Pancreas (tissue), 10 donors: Measurements from ENCODE around the gene LUC7L2. TPM values are rescaled to one million over a fixed set of nuclear protein-coding genes. Genes with fewer than 3 reads are reported as not detected.

Experiments used
- ATAC-seq, 4 donors: fragments of 200-7000 bp; cut with Tn5 transposase; one replicate each; pipeline versions ENCODE4 v1.8.0 to v1.9.1; 2020; ENCODE audit warnings: mild to moderate bottlenecking in 4 of 4, moderate library complexity in 4 of 4
- DNase-seq, 6 donors: peaks; one replicate each; pipeline ENCODE4 v3.0.0-alpha.2; 2020
- FAIRE-seq: peaks from 2 replicates; lab custom pipeline; 2012; peaks lifted over from hg19 to GRCh38; lab: Jason Lieb, UNC
- H3K27ac ChIP-seq, 4 donors: fragments of 200-600 bp; sonication (generic); 1 replicate in 3 of 4; 2 replicates in 1 of 4; pipeline versions ENCODE4 v1.5.0 to v1.8.0; 2020
- H3K27me3 ChIP-seq, 4 donors: fragments of 200-600 bp; one replicate each; pipeline ENCODE4 v1.8.0; 2021
- H3K36me3 ChIP-seq, 3 donors: fragments of 200-600 bp; sonication (generic) in 1 of 3; one replicate each; pipeline versions ENCODE4 v1.5.0 to v1.8.0; 2020 to 2021
- H3K4me1 ChIP-seq, 3 donors: fragments of 200-600 bp; one replicate each; pipeline ENCODE4 v1.8.0; 2021
- H3K4me3 ChIP-seq, 4 donors: fragments of 200-600 bp; sonication (generic) in 2 of 4; one replicate each; pipeline versions ENCODE4 v1.5.0 to v1.8.0; 2020 to 2021
- H3K9me3 ChIP-seq, 4 donors: fragments of 200-600 bp; one replicate each; pipeline ENCODE4 v1.8.0; 2021
- CTCF ChIP-seq, 4 donors: fragments of 200-600 bp; sonication (generic) in 3 of 4; IDR thresholded peaks; one replicate each; pipeline versions ENCODE4 v1.5.0 to v1.8.0; 2021; ENCODE audit warnings: antibody characterized with exemption in 4 of 4
- WGBS, 2 donors: extraction: QIAGEN DNeasy Blood & Tissue Kit; methylation state at CpG; one replicate each; pipeline ENCODE4 v1.1.7; 2013; 5-methylcytosine and 5-hydroxymethylcytosine counted together
- intact Hi-C, 3 donors: fragments of 100-400 bp; cut with DNase I; formaldehyde crosslinking; loops; one replicate each; pipeline versions ENCODE4 v1.11.1 to v1.14.2; 2022
- polyA plus RNA-seq, 2 donors: library from polyadenylated mRNA; stranded (reverse); fragments of 200-250 nt; gene quantifications; one replicate each; pipeline ENCODE4 v1.2.3, GENCODE V29; 2013
- total RNA-seq, 6 donors: library from RNA; stranded (reverse); fragmentation: NEBNext Ultra II Directional in 4 of 6; extraction: Animal tissue kit (Norgen Biotek cat#: 25700) in 4 of 6; gene quantifications; one replicate each; pipeline versions ENCODE4 v1.2.1 to v1.2.4, GENCODE V29; 2021 to 2023
- donor health status: healthy with polysubstance abuse.
- donor health status: DM: no; HTN: no; CAD: no; lungs with moderate emphysema.
- donor health status: DM: no; HTN: no; CAD: no.
- donor health status: control.
- donor health status: control.
- donor health status: Bipolar disorder and iron deficiency.
- donor health status: DM: yes; HTN: yes; CAD: no.
- donor health status: DM: no; HTN: no; CAD: no.
- donor health status: DM: no; HTN: no; CAD: no.
- donor health status: DM: yes; HTN: yes; CAD: no.

LUC7L2 gene
- total and polyA plus RNA-seq, 8 donors = 30.0 to 71.1 (median 39.2) TPM

DNA sequence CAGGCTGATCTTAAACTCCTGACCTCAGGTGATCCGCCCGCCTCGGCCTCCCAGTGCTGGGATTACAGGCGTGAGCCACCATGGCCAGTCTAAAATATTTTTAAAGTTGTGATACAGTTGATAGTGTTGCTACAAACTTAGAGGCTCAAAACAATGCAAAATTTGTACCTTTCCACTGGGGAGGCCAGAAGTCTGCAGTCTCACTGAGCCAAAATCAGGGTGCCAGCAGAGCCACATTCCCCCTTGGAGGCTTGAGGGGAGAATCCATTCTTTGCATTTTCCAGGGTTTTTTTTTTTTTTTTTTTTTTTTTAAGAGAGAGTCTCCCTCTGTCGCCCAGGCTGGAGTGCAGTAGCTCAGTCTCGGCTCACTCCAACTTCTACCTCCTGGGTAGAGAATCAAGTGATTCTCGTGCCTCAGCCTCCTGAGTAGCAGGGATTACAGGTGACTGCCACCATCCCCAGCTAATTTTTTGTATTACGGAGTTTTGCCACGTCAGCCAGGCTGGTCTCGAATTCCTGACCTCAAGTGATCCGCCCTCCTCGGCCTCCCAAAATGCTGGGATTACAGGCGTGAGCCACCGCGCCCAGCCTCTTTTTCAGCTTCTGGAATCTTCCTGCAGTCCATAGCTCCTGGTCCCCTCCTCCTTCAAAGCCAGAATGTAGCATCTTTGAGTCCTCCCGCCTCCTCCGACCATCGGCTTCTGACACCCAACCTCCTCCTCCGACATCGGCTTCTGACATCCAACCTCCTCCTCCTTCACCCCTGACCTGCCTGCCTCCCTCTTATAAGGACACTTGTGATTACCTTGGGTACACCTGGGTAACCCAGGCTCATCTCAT is 86.6 kb downstream of the LUC7L2 start:
- FAIRE-seq (no peak), DNase-seq (no peak)

GRCh38 chr7:139450851-139451250 is 91.2 kb downstream of the LUC7L2 start:
- intact Hi-C loops = no loop called here
- FAIRE-seq (no peak), ATAC-seq (no peak), DNase-seq (no peak)
- WGBS, 2 donors = 94% methylated on average over 6 of the region's 6 CpGs
- TF ChIP-seq CTCF (IDR thresholded peaks at IDR 0.05) = no peak
- Histone ChIP-seq H3K4me1 (no peaks in the 10 kb centered on the region), H3K9me3 (no peaks in the 10 kb centered on the region), H3K36me3 (no peaks in the 10 kb centered on the region), H3K27me3 (no peaks in the 10 kb centered on the region), H3K27ac (no peak overlapping the region), H3K4me3 (no peak overlapping the region)

More for the DNA sequence above, 86.6 kb downstream of the LUC7L2 start:
- H3K9me3 ChIP-seq = no peaks in the 10 kb centered on the region
- intact Hi-C loops = no loop called here
- 95% methylated on average over 20 of the region's 20 CpGs for WGBS, 2 donors
- no peaks in the 10 kb centered on the region for H3K27me3 ChIP-seq
- no peaks in the 10 kb centered on the region for H3K36me3 ChIP-seq
- TF ChIP-seq CTCF (IDR thresholded peaks at IDR 0.05) = no peak
- H3K4me1 ChIP-seq = no peaks in the 10 kb centered on the region
- no peak for ATAC-seq
- no peak overlapping the region for H3K27ac ChIP-seq
- no peak overlapping the region for H3K4me3 ChIP-seq

- Histone ChIP-seq H3K36me3 (no peaks in the 10 kb centered on the region), H3K27me3 (no peaks in the 10 kb centered on the region), H3K4me3 (no peak overlapping the region), H3K4me1 (no peaks in the 10 kb centered on the region), H3K27ac (no peak overlapping the region), H3K9me3 (no peaks in the 10 kb centered on the region)
- 78 to 88% methylated on average over 6 of the region's 6 CpGs for WGBS, 2 donors
- FAIRE-seq (no peak), ATAC-seq (no peak), DNase-seq (no peak)
- intact Hi-C loops = no loop called here
- no peak for TF ChIP-seq CTCF (IDR thresholded peaks at IDR 0.05)
Measured at GRCh38 chr7:139451638-139452037, 91.9 kb downstream of the LUC7L2 start.

- no peak for DNase-seq
- H3K36me3 ChIP-seq = no peaks in the 10 kb centered on the region
- ATAC-seq = no peak
- no peak overlapping the region for H3K4me3 ChIP-seq
- FAIRE-seq = no peak
- 82 to 85% methylated on average over 12 of the region's 12 CpGs for WGBS, 2 donors
- no peak for TF ChIP-seq CTCF (IDR thresholded peaks at IDR 0.05)
- intact Hi-C loops = no loop called here
- no peaks in the 10 kb centered on the region for H3K4me1 ChIP-seq
- H3K9me3 ChIP-seq = no peaks in the 10 kb centered on the region
- H3K27ac ChIP-seq = no peak overlapping the region
- H3K27me3 ChIP-seq = no peaks in the 10 kb centered on the region
Measured at GRCh38 chr7:139452958-139453672, 93.4 kb downstream of the LUC7L2 start.
